ENCODE measurements around the gene MBOAT7. TPM values are rescaled to one million over a fixed set of nuclear protein-coding genes. Genes with fewer than 3 reads are reported as not detected.

Gene MBOAT7
- total and polyA plus RNA-seq, 2 of the 8 experiments (the other 6 are each of a cell fraction or from before 2014, with no cell fraction given): 85.5 to 90.9 TPM

DNA sequence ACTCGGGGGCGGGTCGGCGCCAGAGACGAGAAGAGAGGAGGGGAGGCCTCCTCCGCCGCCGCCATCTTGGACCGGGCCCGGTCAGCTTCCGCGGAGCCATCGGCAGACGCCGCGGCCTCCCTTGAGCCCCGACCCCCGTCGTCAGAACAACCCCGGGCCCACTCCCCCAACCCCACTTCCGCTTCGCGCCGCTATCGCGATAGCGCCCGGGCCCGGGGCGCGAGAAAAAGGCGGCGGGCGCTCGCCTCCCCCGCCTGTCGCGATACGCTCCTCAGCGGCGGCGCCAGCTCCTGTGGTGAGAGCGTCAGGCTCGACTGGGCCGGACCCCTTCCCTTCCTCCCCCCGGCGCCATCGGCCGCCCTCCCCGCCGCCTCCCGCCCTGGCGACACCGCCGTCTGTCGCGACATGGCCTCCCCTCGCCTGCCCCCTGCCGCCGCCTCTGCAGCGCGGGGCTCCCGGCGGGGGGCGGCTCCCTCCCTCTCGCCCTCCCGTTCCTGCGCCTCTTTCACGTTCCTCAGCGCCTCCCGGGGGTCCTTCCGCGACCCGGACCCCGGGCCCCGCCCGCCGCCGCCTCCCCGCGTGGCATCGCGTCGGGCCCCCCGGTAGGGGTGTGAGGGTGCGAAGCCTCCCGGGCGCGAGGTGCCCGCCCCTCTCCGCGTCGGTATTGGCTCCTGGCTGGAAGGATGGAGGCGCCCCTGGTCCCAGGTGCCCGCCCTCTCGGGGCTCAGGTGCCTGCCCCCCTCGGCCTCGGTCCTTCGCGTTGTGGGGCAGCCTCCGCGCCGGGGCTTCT, 51.5 kb downstream of the MBOAT7 start, which contains the start of gene CNOT3 (continued):
- TF ChIP-seq, protein P1, sequence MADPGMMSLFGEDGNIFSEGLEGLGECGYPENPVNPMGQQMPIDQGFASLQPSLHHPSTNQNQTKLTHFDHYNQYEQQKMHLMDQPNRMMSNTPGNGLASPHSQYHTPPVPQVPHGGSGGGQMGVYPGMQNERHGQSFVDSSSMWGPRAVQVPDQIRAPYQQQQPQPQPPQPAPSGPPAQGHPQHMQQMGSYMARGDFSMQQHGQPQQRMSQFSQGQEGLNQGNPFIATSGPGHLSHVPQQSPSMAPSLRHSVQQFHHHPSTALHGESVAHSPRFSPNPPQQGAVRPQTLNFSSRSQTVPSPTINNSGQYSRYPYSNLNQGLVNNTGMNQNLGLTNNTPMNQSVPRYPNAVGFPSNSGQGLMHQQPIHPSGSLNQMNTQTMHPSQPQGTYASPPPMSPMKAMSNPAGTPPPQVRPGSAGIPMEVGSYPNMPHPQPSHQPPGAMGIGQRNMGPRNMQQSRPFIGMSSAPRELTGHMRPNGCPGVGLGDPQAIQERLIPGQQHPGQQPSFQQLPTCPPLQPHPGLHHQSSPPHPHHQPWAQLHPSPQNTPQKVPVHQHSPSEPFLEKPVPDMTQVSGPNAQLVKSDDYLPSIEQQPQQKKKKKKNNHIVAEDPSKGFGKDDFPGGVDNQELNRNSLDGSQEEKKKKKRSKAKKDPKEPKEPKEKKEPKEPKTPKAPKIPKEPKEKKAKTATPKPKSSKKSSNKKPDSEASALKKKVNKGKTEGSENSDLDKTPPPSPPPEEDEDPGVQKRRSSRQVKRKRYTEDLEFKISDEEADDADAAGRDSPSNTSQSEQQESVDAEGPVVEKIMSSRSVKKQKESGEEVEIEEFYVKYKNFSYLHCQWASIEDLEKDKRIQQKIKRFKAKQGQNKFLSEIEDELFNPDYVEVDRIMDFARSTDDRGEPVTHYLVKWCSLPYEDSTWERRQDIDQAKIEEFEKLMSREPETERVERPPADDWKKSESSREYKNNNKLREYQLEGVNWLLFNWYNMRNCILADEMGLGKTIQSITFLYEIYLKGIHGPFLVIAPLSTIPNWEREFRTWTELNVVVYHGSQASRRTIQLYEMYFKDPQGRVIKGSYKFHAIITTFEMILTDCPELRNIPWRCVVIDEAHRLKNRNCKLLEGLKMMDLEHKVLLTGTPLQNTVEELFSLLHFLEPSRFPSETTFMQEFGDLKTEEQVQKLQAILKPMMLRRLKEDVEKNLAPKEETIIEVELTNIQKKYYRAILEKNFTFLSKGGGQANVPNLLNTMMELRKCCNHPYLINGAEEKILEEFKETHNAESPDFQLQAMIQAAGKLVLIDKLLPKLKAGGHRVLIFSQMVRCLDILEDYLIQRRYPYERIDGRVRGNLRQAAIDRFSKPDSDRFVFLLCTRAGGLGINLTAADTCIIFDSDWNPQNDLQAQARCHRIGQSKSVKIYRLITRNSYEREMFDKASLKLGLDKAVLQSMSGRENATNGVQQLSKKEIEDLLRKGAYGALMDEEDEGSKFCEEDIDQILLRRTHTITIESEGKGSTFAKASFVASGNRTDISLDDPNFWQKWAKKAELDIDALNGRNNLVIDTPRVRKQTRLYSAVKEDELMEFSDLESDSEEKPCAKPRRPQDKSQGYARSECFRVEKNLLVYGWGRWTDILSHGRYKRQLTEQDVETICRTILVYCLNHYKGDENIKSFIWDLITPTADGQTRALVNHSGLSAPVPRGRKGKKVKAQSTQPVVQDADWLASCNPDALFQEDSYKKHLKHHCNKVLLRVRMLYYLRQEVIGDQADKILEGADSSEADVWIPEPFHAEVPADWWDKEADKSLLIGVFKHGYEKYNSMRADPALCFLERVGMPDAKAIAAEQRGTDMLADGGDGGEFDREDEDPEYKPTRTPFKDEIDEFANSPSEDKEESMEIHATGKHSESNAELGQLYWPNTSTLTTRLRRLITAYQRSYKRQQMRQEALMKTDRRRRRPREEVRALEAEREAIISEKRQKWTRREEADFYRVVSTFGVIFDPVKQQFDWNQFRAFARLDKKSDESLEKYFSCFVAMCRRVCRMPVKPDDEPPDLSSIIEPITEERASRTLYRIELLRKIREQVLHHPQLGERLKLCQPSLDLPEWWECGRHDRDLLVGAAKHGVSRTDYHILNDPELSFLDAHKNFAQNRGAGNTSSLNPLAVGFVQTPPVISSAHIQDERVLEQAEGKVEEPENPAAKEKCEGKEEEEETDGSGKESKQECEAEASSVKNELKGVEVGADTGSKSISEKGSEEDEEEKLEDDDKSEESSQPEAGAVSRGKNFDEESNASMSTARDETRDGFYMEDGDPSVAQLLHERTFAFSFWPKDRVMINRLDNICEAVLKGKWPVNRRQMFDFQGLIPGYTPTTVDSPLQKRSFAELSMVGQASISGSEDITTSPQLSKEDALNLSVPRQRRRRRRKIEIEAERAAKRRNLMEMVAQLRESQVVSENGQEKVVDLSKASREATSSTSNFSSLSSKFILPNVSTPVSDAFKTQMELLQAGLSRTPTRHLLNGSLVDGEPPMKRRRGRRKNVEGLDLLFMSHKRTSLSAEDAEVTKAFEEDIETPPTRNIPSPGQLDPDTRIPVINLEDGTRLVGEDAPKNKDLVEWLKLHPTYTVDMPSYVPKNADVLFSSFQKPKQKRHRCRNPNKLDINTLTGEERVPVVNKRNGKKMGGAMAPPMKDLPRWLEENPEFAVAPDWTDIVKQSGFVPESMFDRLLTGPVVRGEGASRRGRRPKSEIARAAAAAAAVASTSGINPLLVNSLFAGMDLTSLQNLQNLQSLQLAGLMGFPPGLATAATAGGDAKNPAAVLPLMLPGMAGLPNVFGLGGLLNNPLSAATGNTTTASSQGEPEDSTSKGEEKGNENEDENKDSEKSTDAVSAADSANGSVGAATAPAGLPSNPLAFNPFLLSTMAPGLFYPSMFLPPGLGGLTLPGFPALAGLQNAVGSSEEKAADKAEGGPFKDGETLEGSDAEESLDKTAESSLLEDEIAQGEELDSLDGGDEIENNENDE (IDR thresholded peaks at IDR 0.05; ENCODE audit: insufficient replicate concordance, low read length): no peak
- no peak for TF ChIP-seq RFX5 (IDR thresholded peaks at IDR 0.05; ENCODE audit: borderline replicate concordance, low read depth, low read length)
- no peak for TF ChIP-seq ZNF274 (IDR thresholded peaks at IDR 0.05; ENCODE audit: borderline replicate concordance, extremely low read depth, low read length)
- no peak for TF ChIP-seq SRF (IDR thresholded peaks at IDR 0.05; ENCODE audit: low read depth, low read length)
- no peak for TF ChIP-seq RBBP5 (IDR thresholded peaks at IDR 0.05; ENCODE audit: borderline replicate concordance, low read depth, low read length)
- no peak for TF ChIP-seq SIX5 (IDR thresholded peaks at IDR 0.05; ENCODE audit: low read depth, low read length)
- TF ChIP-seq TEAD4 (IDR thresholded peaks at IDR 0.05; ENCODE audit: low read depth, low read length): no peak
- no peak for TF ChIP-seq SIN3A (conservative IDR thresholded peaks at IDR 0.05 in 1 of 2, IDR thresholded peaks at IDR 0.05 in 1 of 2; ENCODE audit: low read depth in 1 of 2, low read length in 2 of 2)
- TF ChIP-seq NRF1 (IDR thresholded peaks at IDR 0.05; ENCODE audit: low read depth, low read length): no peak
- peak; percentile 97 for TF ChIP-seq YY1 (IDR thresholded peaks at IDR 0.05; ENCODE audit: low read depth, low read length)
